Testis (tissue), 3 donors: ENCODE measurements around the gene IFITM10. TPM values are rescaled to one million over a fixed set of nuclear protein-coding genes. Genes with fewer than 3 reads are reported as not detected.

ENCODE experiments used
- DNase-seq: peaks from one replicate; pipeline ENCODE4 v3.0.0-alpha.2; 2019
- H3K27ac ChIP-seq, 2 donors: fragments of 200-600 bp; sonication (generic); one replicate each; pipeline ENCODE4 v1.5.1; 2019
- H3K27me3 ChIP-seq: fragments of 200-600 bp; sonication (generic); one replicate; pipeline ENCODE4 v1.5.1; 2019
- H3K36me3 ChIP-seq: fragments of 200-600 bp; sonication (generic); one replicate; pipeline ENCODE4 v1.5.1; 2017; ENCODE audit warnings: low read depth; ENCODE audit errors: missing control alignments
- H3K4me1 ChIP-seq: fragments of 200-600 bp; sonication (generic); one replicate; pipeline ENCODE4 v1.5.1; 2019
- H3K4me3 ChIP-seq, 2 donors: fragments of 200-600 bp; sonication (generic); one replicate each; pipeline ENCODE4 v1.5.1; 2017 to 2019
- H3K9me3 ChIP-seq: fragments of 200-600 bp; sonication (generic); one replicate; pipeline ENCODE4 v1.5.1; 2017
- CTCF ChIP-seq, 3 experiments: fragments of 450-650 bp in 2 of 3; fragments of 200-600 bp in 1 of 3; sonication (generic) in 1 of 3; IDR thresholded peaks; one replicate each; pipeline ENCODE4 v1.5.1; 2016 to 2019; ENCODE audit warnings: antibody characterized with exemption in 3 of 3, mild to moderate bottlenecking in 2 of 3, moderate library complexity in 1 of 3
- POLR2A ChIP-seq: fragments of 450-650 bp; IDR thresholded peaks from one replicate; pipeline ENCODE4 v1.6.1; 2017; ENCODE audit warnings: antibody characterized with exemption, mild to moderate bottlenecking, moderate library complexity
- WGBS, 2 donors: methylation state at CpG; one replicate each; pipeline ENCODE4 v1.1.5; 2018; 5-methylcytosine and 5-hydroxymethylcytosine counted together
- intact Hi-C: fragments of 100-400 bp; cut with DNase I; formaldehyde crosslinking; loops from one replicate; pipeline ENCODE4 v1.15.1; 2023; ENCODE audit warnings: low total_unique reads
- polyA plus RNA-seq: library from polyadenylated mRNA; stranded (reverse); fragments of 350-450 nt; fragmentation: Illumina TruSeq; extraction: RNeasy Lipid Tissue Mini Kit (QIAGEN cat#74804); gene quantifications from one replicate; pipeline ENCODE4 v1.2.3, GENCODE V29; 2014; ENCODE audit warnings: low read depth, low replicate concordance; ENCODE audit not compliant: insufficient read depth
- total RNA-seq, 2 donors: library from RNA; depleted of rRNA; stranded (reverse); fragments of >200 nt; gene quantifications; one replicate each; pipeline ENCODE4 v1.2.3, GENCODE V29; 2016

Gene IFITM10
- total and polyA plus RNA-seq, 3 donors from 2014 or later, result 2.6 to 9.6 (median 6.0) TPM

GRCh38 chr11:1781593-1781975 lies 31.2 kb upstream of the IFITM10 start:
- intact Hi-C loops, result no loop called here
- H3K4me3 ChIP-seq, result no peak overlapping the region
- DNase-seq, result no peak
- H3K9me3 ChIP-seq, result no peaks in the 10 kb centered on the region
- no peaks in the 10 kb centered on the region for H3K36me3 ChIP-seq
- WGBS, 2 donors, result 73 to 89% methylated on average over 2 to 8 of the region's 9 CpGs
- no peak overlapping the region for H3K27ac ChIP-seq
- no peaks in the 10 kb centered on the region for H3K27me3 ChIP-seq
- TF ChIP-seq CTCF (IDR thresholded peaks at IDR 0.05), result no peak
- TF ChIP-seq POLR2A, result no peak
- no peaks in the 10 kb centered on the region for H3K4me1 ChIP-seq

GRCh38 chr11:1780700-1781592 lies 30.6 kb upstream of the IFITM10 start:
- Histone ChIP-seq H3K27me3 (no peaks in the 10 kb centered on the region), H3K27ac (no peak overlapping the region), H3K9me3 (no peaks in the 10 kb centered on the region), H3K4me3 (no peak overlapping the region), H3K4me1 (no peaks in the 10 kb centered on the region), H3K36me3 (no peaks in the 10 kb centered on the region)
- DNase-seq, result no peak
- TF ChIP-seq CTCF (IDR thresholded peaks at IDR 0.05) (no peak), POLR2A (no peak)
- intact Hi-C loops, result no loop called here
- 76 to 87% methylated on average over 20 to 25 of the region's 25 CpGs for WGBS, 2 donors

GRCh38 chr11:1779806-1780699 lies 29.7 kb upstream of the IFITM10 start:
- 90 to 92% methylated on average over 29 to 34 of the region's 34 CpGs for WGBS, 2 donors
- Histone ChIP-seq H3K4me3 (no peak overlapping the region), H3K36me3 (no peaks in the 10 kb centered on the region), H3K9me3 (no peaks in the 10 kb centered on the region), H3K27me3 (no peaks in the 10 kb centered on the region), H3K27ac (no peak overlapping the region), H3K4me1 (no peaks in the 10 kb centered on the region)
- intact Hi-C loops, result no loop called here
- no peak for DNase-seq
- TF ChIP-seq POLR2A, result no peak
- TF ChIP-seq CTCF (IDR thresholded peaks at IDR 0.05), result no peak

GRCh38 chr11:1779034-1779805 lies 28.8 kb upstream of the IFITM10 start:
- intact Hi-C loops, result no loop called here
- no peak for DNase-seq
- WGBS, 2 donors, result 83 to 85% methylated on average over 3 to 17 of the region's 17 CpGs
- Histone ChIP-seq H3K9me3 (no peaks in the 10 kb centered on the region), H3K27ac (no peak overlapping the region), H3K4me3 (no peak overlapping the region), H3K36me3 (no peaks in the 10 kb centered on the region), H3K27me3 (no peaks in the 10 kb centered on the region), H3K4me1 (no peaks in the 10 kb centered on the region)
- no peak for TF ChIP-seq CTCF (IDR thresholded peaks at IDR 0.05)
- no peak for TF ChIP-seq POLR2A
